Stimulated activated CD4-positive, alpha-beta T cell treated with anti-CD3 and anti-CD28 coated beads, Interleukin-15, amount 100 ng/mL, for 48 hours (primary cell): ENCODE measurements around the gene PATZ1.
"Not testable (repeated sequence)": the region's sequence is repeated elsewhere in the genome, so short reads cannot be mapped to it uniquely, and the experiment has no call there.

Experiments used
- DNase-seq, 2 donors: peaks; one replicate each; pipeline ENCODE4 v3.0.0-alpha.2; 2020; ENCODE audit warnings: low read depth in 2 of 2

PATZ1 gene

GRCh38 chr22:31343235-31344191, 2.6 kb downstream of the PATZ1 start:
- peak in 1 of 2 donors; percentile 14 for DNase-seq

DNA sequence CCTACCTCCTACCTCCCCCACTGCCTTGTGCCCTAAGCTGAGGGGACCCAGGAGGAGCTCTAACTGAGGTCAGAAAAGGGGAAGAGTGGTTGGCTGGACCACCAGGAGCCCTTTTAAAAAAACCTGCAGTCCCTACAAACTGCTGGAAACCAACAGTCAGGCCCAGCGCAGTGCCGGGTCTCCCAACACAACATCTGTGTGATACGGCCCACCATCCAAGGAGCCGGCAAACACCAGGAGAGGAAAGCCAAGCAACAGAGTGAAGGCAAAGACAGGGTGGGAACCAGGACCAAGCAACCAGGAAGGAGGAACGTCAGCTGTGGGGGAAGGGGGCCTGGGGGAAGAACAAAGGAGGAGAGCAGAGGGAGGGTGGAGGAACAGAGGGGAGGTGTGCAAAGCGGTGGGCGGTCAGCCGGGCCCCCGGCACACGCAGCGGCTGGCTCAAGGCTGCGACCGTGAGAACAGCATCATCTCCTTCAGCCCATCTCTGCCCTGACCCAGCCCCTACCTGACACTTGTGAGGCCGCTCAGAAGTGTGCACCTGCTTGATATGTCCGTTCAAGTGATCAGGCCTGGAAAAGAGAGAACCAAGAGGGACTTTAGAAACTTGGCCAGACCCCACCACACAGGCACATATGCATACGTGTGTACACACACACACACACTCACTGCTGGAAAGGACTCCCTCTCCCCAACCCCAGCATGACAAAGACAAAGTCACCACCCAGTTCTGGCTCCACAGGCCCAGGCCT, 3.6 kb downstream of the PATZ1 start:
- no peak for DNase-seq

- no peak for DNase-seq
Measured at GRCh38 chr22:31341386-31342088, 4.6 kb downstream of the PATZ1 start.

- DNase-seq: no peak
Measured at GRCh38 chr22:31340765-31341247, 5.3 kb downstream of the PATZ1 start.

- no peak for DNase-seq
Measured at GRCh38 chr22:31340360-31340759, 5.8 kb downstream of the PATZ1 start.

GRCh38 chr22:31339148-31339832, 6.9 kb downstream of the PATZ1 start:
- no peak for DNase-seq

DNA sequence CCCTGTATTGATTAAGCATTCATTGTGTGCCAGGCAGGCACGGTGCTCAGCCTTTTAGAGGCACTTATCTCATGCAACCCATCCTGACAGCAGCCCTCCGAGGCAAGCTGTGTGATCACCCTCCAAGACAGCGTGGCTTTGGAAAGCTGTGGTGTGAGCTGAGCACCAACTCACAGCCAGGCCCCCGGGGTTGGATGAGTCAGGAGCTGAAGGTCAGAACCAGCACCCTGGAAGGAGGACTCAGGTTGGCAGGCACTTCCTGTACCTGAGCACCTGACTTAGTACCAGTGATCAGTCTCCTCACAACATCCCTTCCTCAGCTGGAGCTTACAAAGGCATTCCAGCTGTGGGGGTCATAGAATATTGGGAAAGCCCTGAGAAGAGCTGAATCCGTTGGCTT, 9.0 kb downstream of the PATZ1 start:
- peak; percentile 26 to 30 for DNase-seq

DNA sequence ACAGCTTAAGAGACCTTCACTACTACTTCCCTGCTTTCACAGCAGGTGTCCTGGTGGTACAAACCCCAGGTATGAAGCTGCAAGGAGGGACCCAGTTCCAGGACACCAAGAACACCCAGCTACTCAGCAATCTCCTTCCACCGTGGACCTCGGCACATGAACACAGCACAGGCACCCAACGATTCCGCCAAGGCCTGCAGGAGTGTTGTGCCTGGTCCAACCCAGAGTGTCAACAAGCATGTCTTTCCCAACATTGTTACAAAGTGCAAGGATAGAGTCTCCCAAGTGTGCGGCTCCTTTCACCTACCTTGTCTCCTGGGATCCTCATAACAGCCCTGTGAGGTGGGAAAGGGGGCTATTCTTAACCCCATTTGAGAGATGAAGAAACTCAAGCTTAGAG, 11.8 kb downstream of the PATZ1 start:
- no peak for DNase-seq

GRCh38 chr22:31333641-31334040, 12.5 kb downstream of the PATZ1 start:
- DNase-seq: no peak

DNA sequence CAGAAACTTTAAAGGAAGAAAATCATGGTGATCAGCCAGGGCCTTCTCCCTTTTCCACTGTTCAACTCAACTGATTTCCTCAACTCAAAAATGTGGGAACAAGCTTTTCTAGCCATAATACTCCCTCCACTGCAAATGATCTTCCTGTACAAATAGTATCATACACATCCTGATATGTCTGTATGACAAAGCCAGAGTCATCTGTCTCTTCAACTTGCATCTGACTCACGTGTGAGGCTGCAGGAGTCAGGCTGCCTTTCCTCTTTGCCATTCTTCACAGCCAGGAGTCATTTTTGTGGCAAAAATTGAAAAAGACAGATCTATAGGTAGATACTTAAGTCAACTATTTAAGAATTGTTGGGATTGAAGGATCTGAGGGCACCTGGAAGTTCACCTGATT, 13.3 kb downstream of the PATZ1 start:
- DNase-seq: no peak

DNA sequence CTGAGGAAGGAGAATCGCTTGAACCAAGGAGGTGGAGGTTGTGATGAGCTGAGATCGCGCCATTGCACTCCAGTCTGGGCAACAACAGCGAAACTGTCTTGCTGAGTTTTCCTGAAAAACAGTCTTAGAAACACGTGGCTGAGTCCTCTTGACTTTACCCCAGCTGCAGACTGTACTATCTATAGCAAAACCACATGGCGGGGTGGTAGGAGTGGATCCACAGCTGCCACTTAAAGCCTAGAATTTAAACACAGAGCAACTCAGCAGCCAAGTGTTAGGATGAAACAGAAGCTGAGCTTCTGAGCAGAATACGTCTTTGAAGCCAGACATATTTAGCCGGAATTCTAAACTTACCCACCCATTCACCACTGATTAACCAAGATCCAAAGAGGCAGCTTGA, 14.1 kb downstream of the PATZ1 start:
- no peak for DNase-seq

DNA sequence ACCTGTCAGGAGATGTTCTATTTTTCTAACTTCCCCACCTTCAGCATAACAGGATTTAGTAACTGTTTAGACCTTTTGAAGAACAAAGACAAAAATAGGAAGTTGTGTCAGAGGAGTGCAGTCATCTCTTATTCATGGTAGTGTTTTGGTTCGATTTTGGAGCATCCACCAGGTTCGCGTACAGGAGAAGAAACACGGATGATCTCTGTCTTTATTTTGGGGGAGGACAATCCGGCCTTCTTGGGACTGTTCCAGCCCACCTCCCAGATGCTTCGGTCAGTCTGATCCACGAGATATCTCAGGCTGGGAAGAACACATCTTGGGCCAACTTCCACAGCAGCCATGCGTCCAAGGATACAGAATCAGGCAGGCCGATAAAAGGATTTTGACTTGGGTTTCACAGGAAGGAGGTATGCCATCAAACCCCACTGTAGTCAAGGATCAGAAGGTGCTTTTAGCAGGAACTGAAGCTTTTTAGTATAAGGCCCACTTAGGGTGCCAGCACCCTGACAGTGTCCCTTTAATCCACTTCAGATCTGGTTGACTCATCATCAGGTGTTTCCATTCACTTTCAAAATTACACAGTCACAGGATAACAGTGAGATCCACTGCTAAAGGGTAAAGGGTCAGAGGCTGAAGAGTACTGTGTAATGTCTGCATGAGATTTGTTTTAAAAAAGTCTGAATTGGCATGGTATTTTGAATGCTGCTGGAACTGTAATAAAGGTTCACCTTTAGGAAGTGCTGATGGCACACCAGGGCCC, 16.5 kb downstream of the PATZ1 start:
- DNase-seq: no peak

GRCh38 chr22:31329029-31329428, 17.1 kb downstream of the PATZ1 start:
- DNase-seq: no peak

GRCh38 chr22:31328544-31328960, 17.6 kb downstream of the PATZ1 start:
- no peak for DNase-seq

GRCh38 chr22:31327806-31328543, 18.2 kb downstream of the PATZ1 start:
- DNase-seq: no peak

- DNase-seq: no peak
Measured at GRCh38 chr22:31326877-31327276, 19.3 kb downstream of the PATZ1 start.

- no peak for DNase-seq
Measured at GRCh38 chr22:31323578-31324550, 22.3 kb downstream of the PATZ1 start.

GRCh38 chr22:31321421-31321820, 24.7 kb downstream of the PATZ1 start:
- DNase-seq: no peak

GRCh38 chr22:31314220-31314619, 31.9 kb downstream of the PATZ1 start:
- not testable (repeated sequence) for DNase-seq
